KMS-11 (cell line): ENCODE data around the gene ARMC7.

Experiments used
- H2AFZ ChIP-seq: fragments of 200-600 bp; sonication (generic); 2 replicates; pipeline ENCODE4 v1.6.1; 2016; ENCODE audit warnings: antibody characterized with exemption, mixed run types, low read depth
- H3K27ac ChIP-seq: fragments of 200-600 bp; sonication (generic); 2 replicates; pipeline ENCODE4 v1.6.1; 2016; ENCODE audit warnings: mild to moderate bottlenecking, mixed run types
- H3K27me3 ChIP-seq: fragments of 200-600 bp; sonication (generic); 2 replicates; pipeline ENCODE4 v1.6.1; 2017; ENCODE audit warnings: mild to moderate bottlenecking, low read depth, mixed run types, moderate library complexity; ENCODE audit not compliant: insufficient read depth
- H3K36me3 ChIP-seq: fragments of 200-600 bp; sonication (generic); 2 replicates; pipeline ENCODE4 v1.6.1; 2017; ENCODE audit warnings: mild to moderate bottlenecking, mixed run types; ENCODE audit not compliant: insufficient read depth
- H3K4me1 ChIP-seq: fragments of 200-600 bp; sonication (generic); 2 replicates; pipeline ENCODE4 v1.6.1; 2016; ENCODE audit warnings: mild to moderate bottlenecking, low read depth, mixed run types; ENCODE audit not compliant: poor library complexity, severe bottlenecking
- H3K4me2 ChIP-seq: fragments of 200-600 bp; sonication (generic); 2 replicates; pipeline ENCODE4 v1.7.0; 2016; ENCODE audit warnings: mild to moderate bottlenecking, mixed run types
- H3K4me3 ChIP-seq: fragments of 200-600 bp; sonication (generic); IDR thresholded peaks from 2 replicates; pipeline ENCODE4 v1.6.1; 2017; ENCODE audit warnings: low read depth, low read length, mixed read lengths; ENCODE audit not compliant: insufficient read depth
- H3K79me2 ChIP-seq: fragments of 200-600 bp; sonication (generic); 2 replicates; pipeline ENCODE4 v1.6.1; 2016; ENCODE audit warnings: low read depth, mixed run types; ENCODE audit not compliant: insufficient read depth
- H3K9ac ChIP-seq: fragments of 200-600 bp; sonication (generic); 2 replicates; pipeline ENCODE4 v1.6.1; 2016; ENCODE audit warnings: mild to moderate bottlenecking, mixed run types
- H4K20me1 ChIP-seq: fragments of 200-600 bp; sonication (generic); 2 replicates; pipeline ENCODE4 v1.6.1; 2016; ENCODE audit warnings: mild to moderate bottlenecking, mixed run types; ENCODE audit not compliant: insufficient read depth
- TF ChIP-seq, protein P1 (sequence below): fragments of 200-600 bp; sonication (generic); conservative IDR thresholded peaks from 2 replicates; pipeline ENCODE4 v1.6.1; 2017; ENCODE audit warnings: low read depth, mild to moderate bottlenecking, antibody characterized with exemption, low read length, moderate library complexity, mixed read lengths

ARMC7 gene

DNA sequence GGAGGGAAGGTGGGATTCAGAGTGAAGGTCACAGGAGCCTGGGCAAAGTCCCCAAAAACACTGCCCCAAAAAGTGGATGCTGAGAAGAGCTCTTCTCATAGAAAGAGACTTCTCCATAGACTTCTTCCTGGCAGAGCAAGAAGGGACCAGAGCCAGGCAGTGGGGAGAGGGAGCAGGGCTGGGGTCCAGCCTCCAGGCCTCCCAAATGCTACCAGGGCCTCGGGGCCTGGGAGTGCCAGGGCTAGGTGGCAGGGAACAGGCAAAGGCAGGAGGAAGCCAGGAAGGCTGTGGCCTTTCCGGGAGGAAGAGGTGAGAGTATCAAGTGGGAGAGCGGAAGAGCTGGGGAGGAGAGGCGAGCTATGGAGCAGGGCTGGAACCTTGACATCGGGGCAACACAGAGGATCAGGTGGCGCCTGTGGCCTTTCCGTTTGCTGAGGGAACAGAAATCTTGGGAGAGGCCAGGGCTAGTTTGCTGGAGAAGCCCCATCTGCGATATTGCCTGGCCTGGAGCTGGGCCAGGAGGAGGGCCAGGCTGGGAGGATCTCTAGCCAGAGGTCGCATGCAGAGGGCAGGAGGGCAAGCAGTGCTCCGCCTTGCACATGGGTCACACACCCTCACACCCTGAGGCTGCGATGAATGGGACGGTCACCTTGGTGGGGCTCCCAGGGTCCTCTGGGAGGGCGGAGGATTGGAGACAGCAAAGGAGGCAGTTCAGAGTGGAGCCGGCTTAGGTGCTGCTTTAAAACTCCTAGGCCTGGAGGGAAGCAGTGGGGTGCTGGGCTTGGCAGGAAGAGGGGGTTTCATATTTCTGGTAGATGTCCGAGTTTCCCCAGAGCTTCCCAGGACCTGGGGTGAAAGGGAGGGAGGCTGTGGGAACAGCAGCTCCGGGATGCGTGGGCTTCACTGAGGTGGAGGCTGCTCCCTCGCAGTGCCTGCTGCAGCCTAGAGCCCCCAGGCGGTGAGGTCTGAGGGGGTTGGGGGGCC, 18.6 kb upstream of the ARMC7 start:
- Histone ChIP-seq H2AFZ (no peak overlapping the region), H3K4me3 (no peak overlapping the region), H4K20me1 (no peaks in the 10 kb centered on the region), H3K36me3 (no peaks in the 10 kb centered on the region), H3K4me2 (no peak overlapping the region), H3K27ac (no peak overlapping the region), H3K79me2 (no peaks in the 10 kb centered on the region), H3K4me1 (no peaks in the 10 kb centered on the region), H3K9ac (no peak overlapping the region), H3K27me3 (no peaks in the 10 kb centered on the region)
- TF ChIP-seq, protein P1, sequence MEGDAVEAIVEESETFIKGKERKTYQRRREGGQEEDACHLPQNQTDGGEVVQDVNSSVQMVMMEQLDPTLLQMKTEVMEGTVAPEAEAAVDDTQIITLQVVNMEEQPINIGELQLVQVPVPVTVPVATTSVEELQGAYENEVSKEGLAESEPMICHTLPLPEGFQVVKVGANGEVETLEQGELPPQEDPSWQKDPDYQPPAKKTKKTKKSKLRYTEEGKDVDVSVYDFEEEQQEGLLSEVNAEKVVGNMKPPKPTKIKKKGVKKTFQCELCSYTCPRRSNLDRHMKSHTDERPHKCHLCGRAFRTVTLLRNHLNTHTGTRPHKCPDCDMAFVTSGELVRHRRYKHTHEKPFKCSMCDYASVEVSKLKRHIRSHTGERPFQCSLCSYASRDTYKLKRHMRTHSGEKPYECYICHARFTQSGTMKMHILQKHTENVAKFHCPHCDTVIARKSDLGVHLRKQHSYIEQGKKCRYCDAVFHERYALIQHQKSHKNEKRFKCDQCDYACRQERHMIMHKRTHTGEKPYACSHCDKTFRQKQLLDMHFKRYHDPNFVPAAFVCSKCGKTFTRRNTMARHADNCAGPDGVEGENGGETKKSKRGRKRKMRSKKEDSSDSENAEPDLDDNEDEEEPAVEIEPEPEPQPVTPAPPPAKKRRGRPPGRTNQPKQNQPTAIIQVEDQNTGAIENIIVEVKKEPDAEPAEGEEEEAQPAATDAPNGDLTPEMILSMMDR = no peak

DNA sequence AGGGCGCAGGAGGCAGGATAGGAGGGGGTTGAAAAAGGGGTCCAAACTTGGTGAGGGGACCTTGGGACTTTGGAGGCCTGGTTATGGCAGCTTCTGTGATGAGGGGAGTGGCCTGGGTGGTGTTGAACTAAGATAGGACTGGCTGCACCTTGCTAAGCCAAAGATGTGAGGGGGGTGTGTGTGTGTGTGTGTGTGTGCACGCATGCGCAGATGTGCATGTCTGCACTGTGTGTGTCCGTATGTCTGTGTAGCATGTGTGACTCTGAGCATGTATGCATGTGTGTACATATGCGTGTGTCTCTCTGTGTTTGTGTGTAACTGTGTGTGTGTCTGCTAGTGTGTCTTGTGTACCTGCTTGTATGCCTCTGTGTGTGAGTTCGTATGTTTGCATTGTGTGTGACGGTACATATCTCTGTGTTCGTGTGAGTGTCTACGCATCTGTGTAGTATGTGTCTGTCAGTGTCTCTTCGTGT, 17.9 kb upstream of the ARMC7 start:
- no peak overlapping the region for H3K27ac ChIP-seq
- no peak overlapping the region for H3K4me3 ChIP-seq

DNA sequence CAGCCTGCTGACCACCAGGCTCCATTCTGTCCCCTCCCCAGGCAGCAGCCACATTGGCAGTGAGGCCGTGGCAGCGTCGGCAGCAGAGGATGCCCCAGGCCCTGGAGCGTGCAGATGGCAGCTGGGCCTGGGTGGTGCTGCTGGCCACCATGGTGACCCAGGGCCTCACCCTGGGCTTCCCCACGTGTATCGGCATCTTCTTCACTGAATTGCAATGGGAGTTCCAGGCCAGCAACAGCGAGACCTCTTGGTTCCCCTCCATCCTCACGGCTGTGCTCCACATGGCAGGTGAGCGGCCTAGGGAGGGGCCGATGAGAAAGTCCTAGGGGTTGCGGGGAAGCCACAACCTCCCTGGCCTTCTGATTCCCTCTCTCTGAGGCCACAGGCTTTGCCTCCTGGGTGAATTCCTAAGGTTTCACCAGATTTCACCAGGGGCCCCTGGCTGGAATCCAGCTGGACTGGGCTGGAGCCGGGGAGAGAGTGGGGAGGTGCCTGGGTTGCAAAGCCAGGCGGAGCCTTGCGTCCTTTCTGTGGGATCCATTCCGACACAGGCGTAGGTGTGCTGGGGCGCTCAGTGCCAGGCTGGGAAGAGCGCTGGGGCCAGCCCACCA, 16.1 kb upstream of the ARMC7 start:
- Histone ChIP-seq H3K27ac (no peak overlapping the region), H3K27me3 (no peaks in the 10 kb centered on the region; the same call in 1 of the 2 replicates), H4K20me1 (no peaks in the 10 kb centered on the region), H3K9ac (no peak overlapping the region), H3K4me3 (no peak overlapping the region), H3K36me3 (no peaks in the 10 kb centered on the region), H3K4me1 (no peaks in the 10 kb centered on the region), H3K4me2 (no peak overlapping the region), H3K79me2 (no peaks in the 10 kb centered on the region), H2AFZ (no peak overlapping the region)
- TF ChIP-seq, protein P1 = no peak

More for the DNA sequence above, 17.9 kb upstream of the ARMC7 start:
- Histone ChIP-seq H3K4me2 (no peak overlapping the region), H3K79me2 (no peaks in the 10 kb centered on the region), H4K20me1 (no peaks in the 10 kb centered on the region), H3K36me3 (no peaks in the 10 kb centered on the region), H3K9ac (no peak overlapping the region), H2AFZ (no peak overlapping the region), H3K27me3 (no peaks in the 10 kb centered on the region), H3K4me1 (no peaks in the 10 kb centered on the region)
- TF ChIP-seq, protein P1 = no peak

DNA sequence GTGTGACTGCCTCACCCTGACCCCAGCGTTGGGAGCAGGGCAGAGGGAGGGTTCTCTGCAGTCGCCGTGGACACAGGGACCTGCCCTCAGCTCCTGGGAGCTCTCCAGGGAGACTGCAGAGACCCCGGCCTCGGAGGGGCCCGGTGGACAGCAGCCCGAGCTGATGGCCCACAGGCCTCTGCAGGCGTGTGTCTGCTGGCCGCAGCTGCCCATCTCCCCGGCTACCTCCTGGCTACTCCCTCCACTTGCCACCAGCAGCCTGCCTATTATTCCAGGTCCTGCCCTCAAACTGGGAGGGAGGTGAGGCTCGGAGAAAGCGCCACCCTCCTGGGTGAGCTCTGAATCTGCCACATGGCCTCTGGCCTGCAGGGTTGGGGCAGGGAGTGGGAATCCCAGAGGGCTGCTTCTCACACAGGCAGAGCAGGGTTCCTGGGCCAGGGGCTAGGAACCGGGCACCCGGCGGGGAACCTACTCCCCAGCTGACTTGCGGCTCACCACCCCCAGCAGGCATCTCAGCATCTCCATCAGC, 14.8 kb upstream of the ARMC7 start:
- no peaks in the 10 kb centered on the region for H3K4me1 ChIP-seq
- H3K79me2 ChIP-seq = no peaks in the 10 kb centered on the region
- TF ChIP-seq, protein P1 = no peak
- H3K4me2 ChIP-seq = no peak overlapping the region
- no peak overlapping the region for H3K27ac ChIP-seq
- H3K27me3 ChIP-seq = no peaks in the 10 kb centered on the region; the same call in 1 of the 2 replicates
- no peak overlapping the region for H3K4me3 ChIP-seq
- H3K36me3 ChIP-seq = no peaks in the 10 kb centered on the region
- H2AFZ ChIP-seq = no peak overlapping the region
- no peaks in the 10 kb centered on the region for H4K20me1 ChIP-seq
- H3K9ac ChIP-seq = no peak overlapping the region
